Stomach (tissue), 9 donors: ENCODE results near the gene TBCD. TPM values are rescaled to one million over a fixed set of nuclear protein-coding genes. Genes with fewer than 3 reads are reported as not detected.

Source experiments
- DNase-seq, 2 donors: peaks; one replicate each; pipeline versions ENCODE4 v3.0.0 to v3.0.0-alpha.2; 2013 to 2019
- H3K27ac ChIP-seq, 5 donors: fragments of 200-600 bp in 4 of 5; sonication (generic) in 4 of 5; one replicate each; pipeline ENCODE4 v1.5.1; 2013 to 2019; ENCODE audit warnings: mild to moderate bottlenecking in 1 of 5, moderate library complexity in 1 of 5
- H3K27me3 ChIP-seq, 3 donors: fragments of 200-600 bp; sonication (generic); one replicate each; pipeline ENCODE4 v1.5.1; 2017 to 2019; ENCODE audit warnings: mixed run types in 1 of 3
- H3K36me3 ChIP-seq, 4 donors: fragments of 200-600 bp; sonication (generic); 1 replicate in 3 of 4; 2 replicates in 1 of 4; pipeline ENCODE4 v1.5.1; 2016 to 2019
- H3K4me1 ChIP-seq, 4 donors: fragments of 200-600 bp; sonication (generic); one replicate each; pipeline ENCODE4 v1.5.1; 2016 to 2019
- H3K4me3 ChIP-seq, 4 donors: fragments of 200-600 bp; sonication (generic) in 3 of 4; one replicate each; pipeline ENCODE4 v1.5.1; 2016 to 2019; ENCODE audit warnings: mild to moderate bottlenecking in 1 of 4
- H3K9me3 ChIP-seq, 4 donors: fragments of 200-600 bp; sonication (generic); one replicate each; pipeline ENCODE4 v1.5.1; 2016 to 2019
- EP300 ChIP-seq: sonication (generic); formaldehyde crosslinking; IDR thresholded peaks from one replicate; pipeline ENCODE4 v1.6.1; 2017; ENCODE audit warnings: antibody characterized with exemption
- POLR2A ChIP-seq, 4 donors: fragments of 450-650 bp; IDR thresholded peaks; one replicate each; pipeline ENCODE4 v1.6.1; 2016; ENCODE audit warnings: antibody characterized with exemption in 4 of 4, control low read depth in 2 of 4, mild to moderate bottlenecking in 1 of 4, moderate library complexity in 1 of 4
- POLR2AphosphoS5 ChIP-seq, 3 donors: sonication (generic); formaldehyde crosslinking; IDR thresholded peaks; one replicate each; pipeline ENCODE4 v1.6.1; 2016; ENCODE audit warnings: antibody characterized with exemption in 3 of 3
- WGBS, 5 donors: extraction: QIAGEN DNeasy Blood & Tissue Kit in 3 of 5; methylation state at CpG; one replicate each; pipeline versions ENCODE4 v1.1.5 to v1.1.7; 2013 to 2018; 5-methylcytosine and 5-hydroxymethylcytosine counted together
- intact Hi-C: fragments of 100-400 bp; cut with DNase I; formaldehyde crosslinking; loops from one replicate; pipeline ENCODE4 v1.15.1; 2023; ENCODE audit warnings: low total_unique reads
- polyA plus RNA-seq, 3 donors: library from polyadenylated mRNA; stranded (reverse); fragments of 200-250 nt; gene quantifications; one replicate each; pipeline ENCODE4 v1.2.3, GENCODE V29; 2013
- total RNA-seq, 5 donors: library from RNA; depleted of rRNA; stranded (reverse); fragments of >200 nt; gene quantifications; one replicate each; pipeline versions ENCODE4 v1.1.0 to v1.2.3, GENCODE V29; 2014 to 2016
- TF ChIP-seq, protein P1 (sequence below), 7 experiments: fragments of 450-650 bp in 4 of 7; fragments of 200-600 bp in 3 of 7; sonication (generic) in 3 of 7; IDR thresholded peaks; one replicate each; pipeline ENCODE4 v1.5.1; 2016 to 2019; ENCODE audit warnings: antibody characterized with exemption in 7 of 7, control low read depth in 2 of 7, mild to moderate bottlenecking in 1 of 7
- donor health status: healthy with polysubstance abuse.
- donor health status: Bipolar disorder and iron deficiency.
- donor health status: healthy.

The TBCD gene
- total and polyA plus RNA-seq, 8 donors = 51.2 to 155 (median 101) TPM

DNA sequence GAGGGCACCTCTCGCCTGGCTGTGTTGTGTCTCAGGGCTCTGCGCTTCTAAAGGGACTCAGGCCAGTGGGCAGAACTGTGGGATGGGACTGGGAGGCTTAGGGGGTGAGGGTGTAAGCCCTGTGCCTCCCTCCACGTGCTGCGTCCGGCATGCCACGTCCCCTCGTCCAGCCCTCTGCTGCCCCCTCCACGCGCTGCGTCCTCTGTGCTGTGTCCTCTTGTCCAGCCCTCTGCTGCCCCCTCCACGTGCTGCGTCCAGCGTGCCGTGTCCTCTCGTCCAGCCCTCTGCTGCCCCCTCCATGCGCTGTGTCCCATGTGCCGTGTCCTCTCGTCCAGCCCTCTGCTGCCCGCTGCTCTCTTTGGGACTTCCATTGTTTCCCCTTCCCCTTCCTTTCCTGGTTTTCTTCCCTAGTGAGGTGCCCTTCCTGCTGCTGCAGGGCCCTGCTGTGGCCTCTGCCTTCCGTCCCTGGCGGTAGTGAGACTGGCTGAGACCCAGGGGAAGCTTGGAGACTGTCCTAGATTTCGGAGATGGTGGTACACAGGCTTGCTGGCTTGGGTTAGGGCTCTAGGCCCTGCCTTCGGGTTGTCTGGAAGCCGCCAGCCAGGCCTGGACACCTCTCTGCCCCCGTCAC lies 94.3 kb downstream of the TBCD start:
- TF ChIP-seq, protein P1, sequence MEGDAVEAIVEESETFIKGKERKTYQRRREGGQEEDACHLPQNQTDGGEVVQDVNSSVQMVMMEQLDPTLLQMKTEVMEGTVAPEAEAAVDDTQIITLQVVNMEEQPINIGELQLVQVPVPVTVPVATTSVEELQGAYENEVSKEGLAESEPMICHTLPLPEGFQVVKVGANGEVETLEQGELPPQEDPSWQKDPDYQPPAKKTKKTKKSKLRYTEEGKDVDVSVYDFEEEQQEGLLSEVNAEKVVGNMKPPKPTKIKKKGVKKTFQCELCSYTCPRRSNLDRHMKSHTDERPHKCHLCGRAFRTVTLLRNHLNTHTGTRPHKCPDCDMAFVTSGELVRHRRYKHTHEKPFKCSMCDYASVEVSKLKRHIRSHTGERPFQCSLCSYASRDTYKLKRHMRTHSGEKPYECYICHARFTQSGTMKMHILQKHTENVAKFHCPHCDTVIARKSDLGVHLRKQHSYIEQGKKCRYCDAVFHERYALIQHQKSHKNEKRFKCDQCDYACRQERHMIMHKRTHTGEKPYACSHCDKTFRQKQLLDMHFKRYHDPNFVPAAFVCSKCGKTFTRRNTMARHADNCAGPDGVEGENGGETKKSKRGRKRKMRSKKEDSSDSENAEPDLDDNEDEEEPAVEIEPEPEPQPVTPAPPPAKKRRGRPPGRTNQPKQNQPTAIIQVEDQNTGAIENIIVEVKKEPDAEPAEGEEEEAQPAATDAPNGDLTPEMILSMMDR (IDR thresholded peaks at IDR 0.05) = no peak
- TF ChIP-seq EP300 (no peak), POLR2AphosphoS5 (IDR thresholded peaks at IDR 0.05) (no peak), POLR2A (IDR thresholded peaks at IDR 0.05) (no peak)
- intact Hi-C loops = no loop called here
- H3K4me3 ChIP-seq = peak overlapping the region in 3 of 4 donors; percentile 12 to 31 (median 21)
- 74 to 79% (median 76%) methylated on average over 20 to 25 of the region's 25 CpGs for WGBS, 5 donors
- peaks cover 0 to 12% (median 4%) of the 10 kb centered on the region in 4 donors for H3K4me1 ChIP-seq
- peak overlapping the region; percentile 12 to 53 (median 39) for H3K27ac ChIP-seq
- no peaks in the 10 kb centered on the region for H3K9me3 ChIP-seq
- DNase-seq = no peak
- peaks cover 0 to 7% (median 0%) of the 10 kb centered on the region in 4 donors for H3K36me3 ChIP-seq
- H3K27me3 ChIP-seq = no peaks in the 10 kb centered on the region

DNA sequence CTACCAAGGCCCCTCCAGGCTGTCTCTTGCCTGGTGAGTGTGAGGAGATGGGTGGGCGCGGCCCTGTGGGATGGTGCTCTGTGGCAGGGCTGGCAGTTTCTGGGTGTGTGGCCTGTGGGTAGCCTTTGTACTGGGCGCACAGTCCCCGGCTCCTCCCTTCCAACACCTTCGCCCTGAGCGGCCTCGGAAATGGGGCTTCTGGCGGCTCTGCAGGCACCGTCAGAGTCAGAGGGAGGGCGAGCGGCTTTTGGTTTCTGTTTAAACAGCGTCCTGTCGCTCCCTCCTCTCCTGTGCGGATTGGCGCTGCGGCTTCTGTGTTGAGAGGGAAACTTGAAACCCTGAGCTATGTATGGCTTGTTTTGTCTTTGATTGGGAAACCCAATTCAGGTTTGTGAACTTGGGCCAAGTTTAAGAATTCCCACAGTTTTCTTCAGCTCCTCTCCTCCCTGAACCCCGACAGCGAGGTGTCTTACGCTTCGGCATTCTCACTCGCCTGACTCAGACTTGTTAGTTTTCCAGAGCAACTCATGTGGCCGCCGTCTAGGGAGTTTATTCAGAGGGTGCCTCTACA lies 96.2 kb downstream of the TBCD start:
- Histone ChIP-seq H3K27me3 (no peaks in the 10 kb centered on the region), H3K36me3 (peaks cover 0 to 7% (median 0%) of the 10 kb centered on the region in 4 donors), H3K4me3 (peak overlapping the region in 3 of 4 donors; percentile 22 to 25 (median 24)), H3K9me3 (no peaks in the 10 kb centered on the region), H3K27ac (peak overlapping the region; percentile 34 to 75 (median 72)), H3K4me1 (peaks cover 0 to 12% (median 4%) of the 10 kb centered on the region in 4 donors)
- TF ChIP-seq, protein P1 (IDR thresholded peaks at IDR 0.05) = no peak
- TF ChIP-seq EP300 = no peak
- TF ChIP-seq POLR2A (IDR thresholded peaks at IDR 0.05) = no peak
- peak in 1 of 3 donors; percentile 23 for TF ChIP-seq POLR2AphosphoS5 (IDR thresholded peaks at IDR 0.05)
- intact Hi-C loops = no loop called here
- 22 to 51% (median 44%) methylated on average over 22 to 23 of the region's 23 CpGs for WGBS, 5 donors
- peak; percentile 81 to 87 for DNase-seq

DNA sequence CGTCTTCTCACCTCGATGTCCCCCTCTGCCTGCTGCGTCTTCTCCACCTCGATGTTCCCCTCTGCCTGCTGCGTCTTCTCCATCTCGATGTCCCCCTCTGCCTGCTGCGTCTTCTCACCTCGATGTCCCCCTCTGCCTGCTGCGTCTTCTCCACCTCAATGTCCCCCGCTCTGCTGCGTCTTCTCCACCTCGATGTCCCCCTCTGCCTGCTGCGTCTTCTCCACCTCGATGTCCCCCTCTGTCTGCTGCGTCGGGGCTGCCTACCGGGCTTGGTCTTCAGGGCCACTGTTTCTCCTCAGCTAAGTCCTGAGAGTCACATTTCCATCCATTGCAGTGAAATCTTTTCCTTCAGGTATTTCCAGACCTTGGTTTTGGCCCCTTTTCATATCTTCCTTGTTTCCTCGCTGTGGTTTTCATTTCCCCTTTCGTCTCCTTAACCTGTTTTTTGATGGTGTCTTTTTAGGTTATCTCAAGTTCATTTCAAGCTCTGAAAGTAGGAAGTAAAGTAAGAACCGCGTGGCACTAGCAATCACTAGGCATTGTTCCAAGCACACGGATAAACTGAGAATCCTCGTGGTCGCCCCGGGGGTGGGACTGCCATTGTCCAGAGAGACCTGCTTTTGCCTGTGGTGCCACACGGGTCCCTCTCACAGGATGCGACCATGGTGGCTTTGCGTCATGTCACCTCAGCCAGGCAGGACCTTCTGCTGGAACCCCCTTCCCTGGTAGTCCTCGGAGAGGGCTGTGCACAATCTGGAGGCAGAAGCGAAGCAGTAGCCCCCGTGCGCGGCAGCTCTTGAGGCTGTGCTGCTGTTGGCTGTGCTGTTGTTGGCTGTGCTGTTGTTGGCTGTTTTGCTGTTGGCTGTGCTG lies 97.4 kb downstream of the TBCD start:
- DNase-seq = no peak
- H3K36me3 ChIP-seq = peaks cover 0 to 12% (median 3%) of the 10 kb centered on the region in 4 donors
- 76 to 79% (median 78%) methylated on average over 29 to 33 of the region's 33 CpGs for WGBS, 5 donors
- peaks cover 0 to 12% (median 4%) of the 10 kb centered on the region in 4 donors for H3K4me1 ChIP-seq
- TF ChIP-seq POLR2AphosphoS5 (IDR thresholded peaks at IDR 0.05) (no peak), EP300 (no peak), POLR2A (IDR thresholded peaks at IDR 0.05) (no peak)
- TF ChIP-seq, protein P1 (IDR thresholded peaks at IDR 0.05) = no peak
- H3K27me3 ChIP-seq = no peaks in the 10 kb centered on the region
- H3K27ac ChIP-seq = no peak overlapping the region
- no peak overlapping the region for H3K4me3 ChIP-seq
- intact Hi-C loops = no loop called here
- no peaks in the 10 kb centered on the region for H3K9me3 ChIP-seq

DNA sequence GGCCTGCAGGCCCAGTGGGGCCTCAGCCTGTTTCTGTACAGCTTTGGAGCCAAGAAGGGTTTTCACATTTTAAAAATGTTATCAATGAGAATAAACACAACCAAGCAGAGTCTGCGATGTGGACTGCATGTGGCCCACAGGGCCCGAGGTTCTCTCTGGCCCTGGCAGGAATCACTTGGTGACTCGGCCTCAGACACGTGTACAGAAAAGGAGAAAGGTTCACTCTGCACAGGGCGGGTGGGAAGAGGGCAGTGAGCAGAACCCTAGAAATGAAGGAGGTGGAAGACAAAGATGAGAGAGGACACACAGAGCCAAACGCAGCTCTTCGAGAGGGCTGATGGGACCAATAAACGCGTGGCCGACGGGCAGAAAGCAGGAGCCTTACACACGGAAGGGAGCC lies 99.5 kb downstream of the TBCD start:
- Histone ChIP-seq H3K36me3 (peaks cover 0 to 15% (median 13%) of the 10 kb centered on the region in 4 donors), H3K9me3 (no peaks in the 10 kb centered on the region), H3K4me3 (no peak overlapping the region), H3K4me1 (peaks cover 0 to 12% (median 4%) of the 10 kb centered on the region in 4 donors), H3K27ac (no peak overlapping the region), H3K27me3 (no peaks in the 10 kb centered on the region)
- WGBS, 5 donors = 47 to 71% (median 59%) methylated on average over 11 to 12 of the region's 12 CpGs
- no peak for DNase-seq
- TF ChIP-seq, protein P1 (IDR thresholded peaks at IDR 0.05) = no peak
- no peak for TF ChIP-seq POLR2AphosphoS5 (IDR thresholded peaks at IDR 0.05)
- intact Hi-C loops = no loop called here
